Left hindlimb (tissue), 1 donor: ENCODE results near the gene TMEM267.

Source experiments
- DNase-seq: peaks from one replicate; pipeline ENCODE4 v3.0.0-alpha.2; 2018

Gene TMEM267

DNA sequence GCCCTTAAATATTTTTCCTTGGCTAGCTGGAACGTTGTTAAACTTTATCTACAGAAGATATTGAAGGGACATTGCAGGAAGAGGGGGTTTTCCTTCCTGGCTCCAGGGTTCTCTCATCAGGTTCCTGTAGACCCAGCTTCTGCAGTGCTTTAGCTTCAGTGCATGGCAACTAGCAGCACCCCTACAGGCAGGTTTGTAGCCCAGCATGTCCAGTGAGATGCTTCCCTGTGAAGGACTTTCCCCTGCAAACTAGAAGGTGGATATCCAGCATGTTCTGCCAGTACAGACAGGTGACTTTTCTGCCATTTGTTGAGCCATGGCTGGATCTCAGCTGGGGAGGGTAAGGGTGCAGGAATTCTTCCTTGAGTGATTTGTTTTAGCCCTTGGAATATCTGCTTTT lies 81.8 kb downstream of the TMEM267 start:
- DNase-seq = no peak

DNA sequence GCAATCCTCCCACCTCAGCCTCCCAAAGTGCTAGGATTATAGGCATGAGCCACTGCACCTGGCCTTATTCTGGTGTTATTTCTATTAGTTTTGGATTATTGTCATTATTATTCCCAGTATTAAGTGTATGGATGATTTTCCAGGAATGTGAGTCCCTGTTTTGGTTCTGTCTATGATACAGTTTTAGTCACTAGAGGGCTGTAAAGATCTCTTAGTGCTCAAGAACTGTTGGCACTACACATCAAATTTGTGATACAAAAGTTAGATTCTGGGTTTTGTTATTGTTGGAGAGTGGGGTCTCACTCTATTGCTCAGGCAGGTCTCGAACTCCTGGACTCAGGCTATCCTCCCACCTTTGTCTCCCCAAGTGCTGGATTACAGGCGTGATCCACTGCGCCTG lies 83.6 kb downstream of the TMEM267 start:
- no peak for DNase-seq

DNA sequence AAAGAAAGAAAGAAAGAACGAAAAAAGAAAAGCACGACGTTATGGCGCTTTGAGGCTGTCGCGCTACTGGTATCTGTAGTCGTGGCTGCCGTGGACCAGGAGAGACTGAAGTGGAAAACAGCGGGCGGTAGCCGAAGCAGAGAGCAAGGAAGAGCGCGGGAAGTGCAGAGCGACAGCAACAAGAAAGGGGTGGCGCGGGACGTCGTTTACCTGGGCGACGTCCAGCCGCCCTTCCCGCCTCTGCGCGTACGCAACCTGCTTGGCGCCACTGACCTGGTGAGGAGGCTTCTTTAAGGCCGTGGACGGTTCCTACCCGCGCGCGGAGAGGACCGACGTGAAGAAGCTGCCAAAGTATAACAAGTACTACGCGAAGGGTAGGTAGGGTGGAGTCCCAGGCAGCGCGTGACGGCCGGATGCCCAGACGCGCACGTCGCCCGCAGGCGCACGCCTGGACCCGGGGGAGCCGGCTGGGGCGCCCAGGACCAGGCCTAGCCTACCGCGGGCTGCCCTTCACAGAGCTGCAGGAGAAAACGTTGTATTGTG lies 86.8 kb downstream of the TMEM267 start:
- DNase-seq = peak; percentile 69
